Breast epithelium (tissue), 4 donors: ENCODE data around the gene CXXC5. TPM values are rescaled to one million over a fixed set of nuclear protein-coding genes. Genes with fewer than 3 reads are reported as not detected.

Source experiments
- DNase-seq, 2 donors: peaks; one replicate each; pipeline ENCODE4 v3.0.0-alpha.2; 2019; ENCODE audit warnings: low spot score in 2 of 2
- H3K27ac ChIP-seq, 2 donors: fragments of 200-600 bp; sonication (generic) in 1 of 2; one replicate each; pipeline ENCODE4 v1.5.1; 2016 to 2019; ENCODE audit warnings: mild to moderate bottlenecking in 1 of 2
- H3K27me3 ChIP-seq, 2 donors: fragments of 200-600 bp; sonication (generic) in 1 of 2; one replicate each; pipeline versions ENCODE4 v1.5.1 to v1.6.0; 2017 to 2019; ENCODE audit warnings: control low read depth in 1 of 2, mild to moderate bottlenecking in 1 of 2
- H3K36me3 ChIP-seq: fragments of 200-600 bp; one replicate; pipeline ENCODE4 v1.5.1; 2019
- H3K4me1 ChIP-seq, 2 donors: fragments of 200-600 bp; sonication (generic); one replicate each; pipeline ENCODE4 v1.5.1; 2016 to 2019; ENCODE audit warnings: control low read depth in 1 of 2
- H3K4me3 ChIP-seq, 3 donors: fragments of 200-600 bp; sonication (generic); 1 replicate in 2 of 3; 2 replicates in 1 of 3; pipeline ENCODE4 v1.5.1; 2016 to 2019; ENCODE audit warnings: mild to moderate bottlenecking in 3 of 3, moderate library complexity in 2 of 3
- H3K9me3 ChIP-seq, 2 donors: fragments of 200-600 bp; sonication (generic) in 1 of 2; one replicate each; pipeline ENCODE4 v1.5.1; 2016 to 2019; ENCODE audit warnings: control low read depth in 1 of 2
- POLR2A ChIP-seq: fragments of 450-650 bp; IDR thresholded peaks from one replicate; pipeline ENCODE4 v1.6.1; 2016; ENCODE audit warnings: antibody characterized with exemption, mild to moderate bottlenecking, moderate library complexity
- POLR2AphosphoS5 ChIP-seq, 3 donors: sonication (generic); formaldehyde crosslinking; IDR thresholded peaks; one replicate each; pipeline ENCODE4 v1.6.1; 2017; ENCODE audit warnings: antibody characterized with exemption in 3 of 3
- intact Hi-C: fragments of 100-400 bp; cut with DNase I; formaldehyde crosslinking; loops from one replicate; pipeline ENCODE4 v1.15.1; 2023; ENCODE audit warnings: low total_unique reads
- total RNA-seq, 3 donors: library from RNA; depleted of rRNA; stranded (reverse); fragments of >200 nt; gene quantifications; one replicate each; pipeline ENCODE4 v1.1.0, GENCODE V29; 2016
- TF ChIP-seq, protein P1 (sequence below), 3 donors: fragments of 450-650 bp; IDR thresholded peaks; one replicate each; pipeline ENCODE4 v1.5.1; 2016 to 2017; ENCODE audit warnings: antibody characterized with exemption in 3 of 3, mild to moderate bottlenecking in 3 of 3, moderate library complexity in 3 of 3

CXXC5 gene
- total RNA-seq, 3 donors from 2014 or later = 33.9 to 66.9 (median 38.3) TPM

DNA sequence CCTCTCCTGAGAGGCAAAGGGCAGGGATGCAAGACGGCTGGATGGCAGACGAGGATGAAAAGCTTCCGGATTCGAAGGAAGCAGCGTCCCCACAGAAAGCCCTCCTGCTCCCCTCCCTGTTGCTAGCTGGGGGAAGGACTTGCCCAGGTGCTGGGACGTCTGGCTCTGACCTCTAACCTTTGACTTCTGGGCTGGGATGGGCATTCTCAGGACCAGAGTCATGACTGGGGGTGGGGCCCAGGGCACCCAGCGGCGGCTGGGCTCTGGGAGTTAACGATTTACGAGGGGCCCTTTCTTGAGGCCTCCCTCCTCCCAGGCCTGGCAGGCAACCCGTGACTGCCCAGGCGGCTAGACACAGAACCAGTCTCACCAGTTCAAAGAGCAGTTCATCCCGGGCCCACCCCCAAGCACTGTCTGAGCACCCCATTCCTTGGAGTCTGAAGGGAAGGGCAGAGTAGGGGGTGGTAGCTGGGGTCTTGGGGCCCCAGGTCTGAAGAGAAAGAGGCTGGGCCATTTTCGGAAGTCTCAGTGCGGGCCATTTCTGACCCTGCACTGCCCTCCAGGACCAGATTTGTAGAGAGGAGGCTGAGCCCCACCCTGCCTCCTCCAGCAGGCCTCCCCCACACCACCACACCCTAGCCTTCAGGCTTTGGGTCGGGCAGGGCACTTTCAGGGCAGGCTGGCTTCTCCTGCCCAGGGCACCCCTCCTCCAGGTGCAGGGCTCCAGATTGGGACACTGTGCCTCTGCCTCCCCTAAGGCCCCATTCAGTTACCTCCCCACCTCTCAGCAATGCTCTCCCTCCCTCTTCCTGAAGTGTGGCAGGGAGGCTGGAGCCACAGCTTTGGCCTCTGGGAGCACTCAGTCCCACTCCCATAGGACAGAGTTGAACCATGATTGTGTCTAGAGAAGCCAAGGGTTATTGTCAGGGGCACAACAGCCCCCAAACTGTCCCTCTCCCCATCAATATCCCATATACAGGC, 5.0 kb upstream of the CXXC5 start:
- no peaks in the 10 kb centered on the region for H3K36me3 ChIP-seq
- peak; percentile 35 to 43 for DNase-seq
- peak overlapping the region; percentile 66 to 79 for H3K27ac ChIP-seq
- TF ChIP-seq POLR2AphosphoS5 (IDR thresholded peaks at IDR 0.05) (no peak), POLR2A (no peak)
- intact Hi-C loops = loop anchor here (10.0 kb wide), 1 partner anchor 52 kb away; no protein-coding TSS in a partner anchor
- H3K27me3 ChIP-seq = no peaks in the 10 kb centered on the region
- no peak overlapping the region for H3K4me3 ChIP-seq
- H3K9me3 ChIP-seq = no peaks in the 10 kb centered on the region
- H3K4me1 ChIP-seq = peaks cover 5 to 26% of the 10 kb centered on the region in 2 donors

- Histone ChIP-seq H3K9me3 (no peaks in the 10 kb centered on the region), H3K4me1 (peaks cover 5 to 18% of the 10 kb centered on the region in 2 donors), H3K27ac (peak overlapping the region; percentile 66 to 79), H3K4me3 (no peak overlapping the region), H3K27me3 (no peaks in the 10 kb centered on the region), H3K36me3 (no peaks in the 10 kb centered on the region)
- DNase-seq = peak in 1 of 2 donors; percentile 16
- TF ChIP-seq POLR2A (no peak), POLR2AphosphoS5 (IDR thresholded peaks at IDR 0.05) (no peak)
- TF ChIP-seq, protein P1, sequence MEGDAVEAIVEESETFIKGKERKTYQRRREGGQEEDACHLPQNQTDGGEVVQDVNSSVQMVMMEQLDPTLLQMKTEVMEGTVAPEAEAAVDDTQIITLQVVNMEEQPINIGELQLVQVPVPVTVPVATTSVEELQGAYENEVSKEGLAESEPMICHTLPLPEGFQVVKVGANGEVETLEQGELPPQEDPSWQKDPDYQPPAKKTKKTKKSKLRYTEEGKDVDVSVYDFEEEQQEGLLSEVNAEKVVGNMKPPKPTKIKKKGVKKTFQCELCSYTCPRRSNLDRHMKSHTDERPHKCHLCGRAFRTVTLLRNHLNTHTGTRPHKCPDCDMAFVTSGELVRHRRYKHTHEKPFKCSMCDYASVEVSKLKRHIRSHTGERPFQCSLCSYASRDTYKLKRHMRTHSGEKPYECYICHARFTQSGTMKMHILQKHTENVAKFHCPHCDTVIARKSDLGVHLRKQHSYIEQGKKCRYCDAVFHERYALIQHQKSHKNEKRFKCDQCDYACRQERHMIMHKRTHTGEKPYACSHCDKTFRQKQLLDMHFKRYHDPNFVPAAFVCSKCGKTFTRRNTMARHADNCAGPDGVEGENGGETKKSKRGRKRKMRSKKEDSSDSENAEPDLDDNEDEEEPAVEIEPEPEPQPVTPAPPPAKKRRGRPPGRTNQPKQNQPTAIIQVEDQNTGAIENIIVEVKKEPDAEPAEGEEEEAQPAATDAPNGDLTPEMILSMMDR (IDR thresholded peaks at IDR 0.05) = no peak
- intact Hi-C loops = loop anchor here (10.0 kb wide), 1 partner anchor 51 kb away; no protein-coding TSS in a partner anchor
Measured at GRCh38 chr5:139644001-139644456, 4.1 kb upstream of the CXXC5 start.

- H3K4me3 ChIP-seq = no peak overlapping the region
- H3K27me3 ChIP-seq = no peaks in the 10 kb centered on the region
- H3K27ac ChIP-seq = peak overlapping the region in 1 of 2 donors; percentile 79
- TF ChIP-seq, protein P1 (IDR thresholded peaks at IDR 0.05) = no peak
- TF ChIP-seq POLR2AphosphoS5 (IDR thresholded peaks at IDR 0.05) (no peak), POLR2A (no peak)
- DNase-seq = peak; percentile 14 to 48
- no peaks in the 10 kb centered on the region for H3K9me3 ChIP-seq
- H3K36me3 ChIP-seq = no peaks in the 10 kb centered on the region
- H3K4me1 ChIP-seq = peaks cover 5 to 15% of the 10 kb centered on the region in 2 donors
- intact Hi-C loops = loop anchor here (10.0 kb wide), 1 partner anchor 50 kb away; no protein-coding TSS in a partner anchor
Measured at GRCh38 chr5:139644646-139645429, 3.3 kb upstream of the CXXC5 start.

GRCh38 chr5:139645430-139645871, 2.7 kb upstream of the CXXC5 start:
- H3K4me1 ChIP-seq = peaks cover 5 to 15% of the 10 kb centered on the region in 2 donors
- no peaks in the 10 kb centered on the region for H3K27me3 ChIP-seq
- no peaks in the 10 kb centered on the region for H3K36me3 ChIP-seq
- H3K9me3 ChIP-seq = no peaks in the 10 kb centered on the region
- intact Hi-C loops = loop anchor here (10.0 kb wide), 1 partner anchor 49 kb away; no protein-coding TSS in a partner anchor
- H3K4me3 ChIP-seq = no peak overlapping the region
- DNase-seq = no peak
- no peak for TF ChIP-seq POLR2A
- TF ChIP-seq, protein P1 (IDR thresholded peaks at IDR 0.05) = no peak
- no peak for TF ChIP-seq POLR2AphosphoS5 (IDR thresholded peaks at IDR 0.05)
- no peak overlapping the region for H3K27ac ChIP-seq

- no peaks in the 10 kb centered on the region for H3K27me3 ChIP-seq
- intact Hi-C loops = loop anchor here (10.0 kb wide), 1 partner anchor 49 kb away; no protein-coding TSS in a partner anchor
- peak; percentile 16 to 47 for DNase-seq
- no peak overlapping the region for H3K4me3 ChIP-seq
- no peaks in the 10 kb centered on the region for H3K9me3 ChIP-seq
- H3K27ac ChIP-seq = no peak overlapping the region
- H3K36me3 ChIP-seq = no peaks in the 10 kb centered on the region
- peaks cover 5 to 15% of the 10 kb centered on the region in 2 donors for H3K4me1 ChIP-seq
- TF ChIP-seq, protein P1 (IDR thresholded peaks at IDR 0.05) = no peak
- TF ChIP-seq POLR2AphosphoS5 (IDR thresholded peaks at IDR 0.05) (no peak), POLR2A (no peak)
Measured at GRCh38 chr5:139646111-139646510, 2.0 kb upstream of the CXXC5 start.
